Keratinocyte (primary cell): Measurements from ENCODE around the gene OPN4. TPM values are rescaled to one million over a fixed set of nuclear protein-coding genes. Genes with fewer than 3 reads are reported as not detected.

Experiments used
- DNase-seq: peaks from one replicate; pipeline ENCODE4 v3.0.0-alpha.2; 2011; ENCODE audit warnings: low read depth, missing footprints, low spot score
- FAIRE-seq: peaks from 2 replicates; lab custom pipeline; 2011; peaks lifted over from hg19 to GRCh38; lab: Jason Lieb, UNC
- H2AFZ ChIP-seq: 2 replicates; pipeline ENCODE4 v1.6.0; 2012; ENCODE audit warnings: low read length, control low read depth, inconsistent platforms; ENCODE audit not compliant: control insufficient read depth
- H3K27ac ChIP-seq: 2 replicates; pipeline ENCODE4 v1.5.1; 2011; ENCODE audit warnings: low read length; ENCODE audit not compliant: control insufficient read depth, insufficient read depth
- H3K27me3 ChIP-seq: 3 replicates; pipeline ENCODE4 v1.6.0; 2011; ENCODE audit warnings: low read length; ENCODE audit not compliant: control insufficient read depth, insufficient read depth; ENCODE audit errors: extremely low read depth
- H3K36me3 ChIP-seq, 2 experiments: 2 replicates in 1 of 2; 3 replicates in 1 of 2; pipeline ENCODE4 v1.5.1; 2011; ENCODE audit warnings: low read length in 2 of 2, mild to moderate bottlenecking in 1 of 2; ENCODE audit not compliant: control insufficient read depth in 2 of 2, insufficient read depth in 2 of 2; ENCODE audit errors: extremely low read depth in 1 of 2
- H3K4me1 ChIP-seq: 3 replicates; pipeline ENCODE4 v1.5.1; 2011; ENCODE audit warnings: low read length; ENCODE audit not compliant: control insufficient read depth, insufficient read depth; ENCODE audit errors: extremely low read depth
- H3K4me2 ChIP-seq: 3 replicates; pipeline ENCODE4 v1.6.0; 2011; ENCODE audit warnings: low read depth, low read length; ENCODE audit not compliant: control insufficient read depth, insufficient read depth; ENCODE audit errors: extremely low read depth
- H3K4me3 ChIP-seq, 3 experiments: fragments of 200-600 bp in 1 of 3; sonication (generic) in 1 of 3; 2 replicates in 2 of 3; 3 replicates in 1 of 3; pipeline ENCODE4 v1.5.1; 2011 to 2016; ENCODE audit warnings: low read length in 3 of 3, mild to moderate bottlenecking in 3 of 3, control low read depth in 2 of 3, inconsistent platforms in 1 of 3, low read depth in 1 of 3, mixed read lengths in 1 of 3, mixed run types in 1 of 3, moderate library complexity in 1 of 3; ENCODE audit not compliant: control insufficient read depth in 2 of 3, insufficient read depth in 2 of 3; ENCODE audit errors: extremely low read depth in 1 of 3
- H3K79me2 ChIP-seq: 2 replicates; pipeline ENCODE4 v1.6.0; 2012; ENCODE audit warnings: low read length; ENCODE audit not compliant: control insufficient read depth, insufficient read depth
- H3K9ac ChIP-seq: 3 replicates; pipeline ENCODE4 v1.6.0; 2011; ENCODE audit warnings: low read length; ENCODE audit not compliant: control insufficient read depth, insufficient read depth; ENCODE audit errors: extremely low read depth
- H3K9me1 ChIP-seq: 3 replicates; pipeline ENCODE4 v1.6.0; 2011; ENCODE audit warnings: low read length; ENCODE audit not compliant: control insufficient read depth, insufficient read depth; ENCODE audit errors: extremely low read depth
- H3K9me3 ChIP-seq: 2 replicates; pipeline ENCODE4 v1.5.1; 2012; ENCODE audit warnings: low read depth, low read length; ENCODE audit not compliant: control insufficient read depth
- H4K20me1 ChIP-seq: 3 replicates; pipeline ENCODE4 v1.6.0; 2011; ENCODE audit warnings: low read length; ENCODE audit not compliant: control insufficient read depth, insufficient read depth; ENCODE audit errors: extremely low read depth
- EZH2 ChIP-seq: IDR thresholded peaks from one replicate; pipeline ENCODE4 v1.6.1; 2012; ENCODE audit warnings: inconsistent platforms, mild to moderate bottlenecking, low read length, moderate library complexity
- dilution Hi-C: fragments of 300-500 bp; cut with MboI; formaldehyde crosslinking; loops from one replicate; pipeline ENCODE4 v1.7.0; 2020; ENCODE audit warnings: low sequenced_read_pairs; ENCODE audit not compliant: extremely low pct_ligation_motif_present
- polyA plus RNA-seq, 5 experiments: library from polyadenylated mRNA; depleted of rRNA in 3 of 5; stranded (reverse) in 3 of 5; stranded (forward) in 1 of 5; unstranded in 1 of 5; fragments of >200 nt; gene quantifications; 1 replicate in 1 of 5; 2 replicates in 3 of 5; 3 replicates in 1 of 5; pipeline versions ENCODE4 v1.2.1 to v1.2.3, GENCODE V29; 2011 to 2012; ENCODE audit warnings: missing spikeins in 2 of 5, low read depth in 1 of 5, low replicate concordance in 1 of 5
- TF ChIP-seq, protein P1 (sequence below), 3 experiments: IDR thresholded peaks in 1 of 3; conservative IDR thresholded peaks in 1 of 3; optimal IDR thresholded peaks in 1 of 3; 2 replicates in 2 of 3; 3 replicates in 1 of 3; pipeline versions ENCODE3 to v1.5.1; 2011; ENCODE audit warnings: low read length in 3 of 3, mild to moderate bottlenecking in 3 of 3, moderate library complexity in 2 of 3, control low read depth in 1 of 3, inconsistent platforms in 1 of 3; ENCODE audit not compliant: insufficient read depth in 2 of 3; ENCODE audit errors: extremely low read depth in 1 of 3

The OPN4 gene
- polyA plus RNA-seq, 1 donor (not counting 4 experiments of a cell fraction or from before 2014, with no cell fraction given), result not detected

DNA sequence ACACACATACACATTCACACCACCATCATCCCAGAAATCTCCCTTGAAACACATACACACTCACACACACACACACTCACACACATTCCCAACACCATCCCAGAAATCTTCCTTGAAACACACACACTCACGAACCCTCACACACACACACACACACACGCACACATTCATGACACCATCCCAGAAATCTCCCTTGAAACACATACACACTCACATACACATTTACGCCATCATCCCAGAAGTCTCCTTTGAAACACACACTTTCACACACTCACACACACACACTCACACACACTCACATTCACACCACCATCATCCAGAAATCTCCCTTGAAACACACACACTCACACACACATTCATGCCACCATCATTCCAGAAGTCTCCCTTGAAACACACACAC, 360 bp upstream of the OPN4 start:
- dilution Hi-C loops, result no loop called here
- H3K4me1 ChIP-seq, result peaks cover 11% of the 10 kb centered on the region
- peaks cover 11% of the 10 kb centered on the region for H3K27me3 ChIP-seq
- no peak overlapping the region for H2AFZ ChIP-seq
- H3K27ac ChIP-seq, result no peak overlapping the region
- H3K4me3 ChIP-seq, result no peak overlapping the region
- DNase-seq (no peak), FAIRE-seq (no peak)
- no peaks in the 10 kb centered on the region for H3K36me3 ChIP-seq
- H3K4me2 ChIP-seq, result no peak overlapping the region
- H3K79me2 ChIP-seq, result no peaks in the 10 kb centered on the region
- H3K9ac ChIP-seq, result no peak overlapping the region
- TF ChIP-seq EZH2, result no peak
- TF ChIP-seq, protein P1, sequence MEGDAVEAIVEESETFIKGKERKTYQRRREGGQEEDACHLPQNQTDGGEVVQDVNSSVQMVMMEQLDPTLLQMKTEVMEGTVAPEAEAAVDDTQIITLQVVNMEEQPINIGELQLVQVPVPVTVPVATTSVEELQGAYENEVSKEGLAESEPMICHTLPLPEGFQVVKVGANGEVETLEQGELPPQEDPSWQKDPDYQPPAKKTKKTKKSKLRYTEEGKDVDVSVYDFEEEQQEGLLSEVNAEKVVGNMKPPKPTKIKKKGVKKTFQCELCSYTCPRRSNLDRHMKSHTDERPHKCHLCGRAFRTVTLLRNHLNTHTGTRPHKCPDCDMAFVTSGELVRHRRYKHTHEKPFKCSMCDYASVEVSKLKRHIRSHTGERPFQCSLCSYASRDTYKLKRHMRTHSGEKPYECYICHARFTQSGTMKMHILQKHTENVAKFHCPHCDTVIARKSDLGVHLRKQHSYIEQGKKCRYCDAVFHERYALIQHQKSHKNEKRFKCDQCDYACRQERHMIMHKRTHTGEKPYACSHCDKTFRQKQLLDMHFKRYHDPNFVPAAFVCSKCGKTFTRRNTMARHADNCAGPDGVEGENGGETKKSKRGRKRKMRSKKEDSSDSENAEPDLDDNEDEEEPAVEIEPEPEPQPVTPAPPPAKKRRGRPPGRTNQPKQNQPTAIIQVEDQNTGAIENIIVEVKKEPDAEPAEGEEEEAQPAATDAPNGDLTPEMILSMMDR (optimal IDR thresholded peaks at IDR 0.05 in 1 of 3, IDR thresholded peaks at IDR 0.05 in 1 of 3, conservative IDR thresholded peaks at IDR 0.05 in 1 of 3; ENCODE audit: extremely low read depth in 1 of 3, insufficient read depth in 2 of 3, low read length in 3 of 3), result no peak
- no peaks in the 10 kb centered on the region for H3K9me3 ChIP-seq
- H4K20me1 ChIP-seq, result no peaks in the 10 kb centered on the region
- no peaks in the 10 kb centered on the region for H3K9me1 ChIP-seq

DNA sequence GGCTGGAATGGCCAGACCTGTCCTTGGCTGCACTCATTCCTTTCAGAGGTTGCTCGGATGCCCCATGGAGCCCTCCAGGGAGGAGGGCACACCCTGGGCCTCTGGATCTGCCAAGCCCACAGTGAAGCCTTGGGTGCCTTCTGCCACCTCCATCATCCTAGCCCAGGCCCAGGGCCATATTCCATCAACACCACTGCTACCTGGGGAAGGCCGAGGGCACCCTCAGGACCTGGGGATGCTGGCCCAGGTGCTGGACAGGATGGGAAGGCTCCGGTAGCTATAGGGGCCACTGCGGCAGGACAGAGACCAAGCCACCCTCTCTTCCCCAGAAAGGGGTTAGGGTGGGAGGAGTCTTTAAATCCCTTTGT, 810 bp downstream of the OPN4 start:
- H3K4me1 ChIP-seq, result peaks cover 3% of the 10 kb centered on the region
- peaks cover 11% of the 10 kb centered on the region for H3K27me3 ChIP-seq
- no peak overlapping the region for H3K4me3 ChIP-seq
- no peak for FAIRE-seq
- dilution Hi-C loops, result no loop called here
- no peak overlapping the region for H3K4me2 ChIP-seq
- H3K79me2 ChIP-seq, result no peaks in the 10 kb centered on the region
- TF ChIP-seq, protein P1 (optimal IDR thresholded peaks at IDR 0.05 in 1 of 3, IDR thresholded peaks at IDR 0.05 in 1 of 3, conservative IDR thresholded peaks at IDR 0.05 in 1 of 3; ENCODE audit: extremely low read depth in 1 of 3, insufficient read depth in 2 of 3, low read length in 3 of 3), result no peak
- TF ChIP-seq EZH2, result no peak
- no peak overlapping the region for H3K27ac ChIP-seq
- H3K36me3 ChIP-seq, result no peaks in the 10 kb centered on the region
- no peaks in the 10 kb centered on the region for H4K20me1 ChIP-seq
- no peak for DNase-seq
- no peaks in the 10 kb centered on the region for H3K9me3 ChIP-seq
- H2AFZ ChIP-seq, result no peak overlapping the region
- H3K9ac ChIP-seq, result no peak overlapping the region
- H3K9me1 ChIP-seq, result no peaks in the 10 kb centered on the region
